ENCODE results near the gene OR52L1.

The OR52L1 gene

GRCh38 chr11:5986885-5987284, at the start of gene OR52L1:
TSS of gene OR52L1 (minus strand) at chr11:5986985. CDS start at chr11:5986930, 55 bp downstream.
- DNase-seq (ENCODE audit: extremely low read depth, low read depth): no peak
- TF ChIP-seq, protein P1, sequence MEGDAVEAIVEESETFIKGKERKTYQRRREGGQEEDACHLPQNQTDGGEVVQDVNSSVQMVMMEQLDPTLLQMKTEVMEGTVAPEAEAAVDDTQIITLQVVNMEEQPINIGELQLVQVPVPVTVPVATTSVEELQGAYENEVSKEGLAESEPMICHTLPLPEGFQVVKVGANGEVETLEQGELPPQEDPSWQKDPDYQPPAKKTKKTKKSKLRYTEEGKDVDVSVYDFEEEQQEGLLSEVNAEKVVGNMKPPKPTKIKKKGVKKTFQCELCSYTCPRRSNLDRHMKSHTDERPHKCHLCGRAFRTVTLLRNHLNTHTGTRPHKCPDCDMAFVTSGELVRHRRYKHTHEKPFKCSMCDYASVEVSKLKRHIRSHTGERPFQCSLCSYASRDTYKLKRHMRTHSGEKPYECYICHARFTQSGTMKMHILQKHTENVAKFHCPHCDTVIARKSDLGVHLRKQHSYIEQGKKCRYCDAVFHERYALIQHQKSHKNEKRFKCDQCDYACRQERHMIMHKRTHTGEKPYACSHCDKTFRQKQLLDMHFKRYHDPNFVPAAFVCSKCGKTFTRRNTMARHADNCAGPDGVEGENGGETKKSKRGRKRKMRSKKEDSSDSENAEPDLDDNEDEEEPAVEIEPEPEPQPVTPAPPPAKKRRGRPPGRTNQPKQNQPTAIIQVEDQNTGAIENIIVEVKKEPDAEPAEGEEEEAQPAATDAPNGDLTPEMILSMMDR (IDR thresholded peaks at IDR 0.05; ENCODE audit: low read depth, low read length): no peak

DNA sequence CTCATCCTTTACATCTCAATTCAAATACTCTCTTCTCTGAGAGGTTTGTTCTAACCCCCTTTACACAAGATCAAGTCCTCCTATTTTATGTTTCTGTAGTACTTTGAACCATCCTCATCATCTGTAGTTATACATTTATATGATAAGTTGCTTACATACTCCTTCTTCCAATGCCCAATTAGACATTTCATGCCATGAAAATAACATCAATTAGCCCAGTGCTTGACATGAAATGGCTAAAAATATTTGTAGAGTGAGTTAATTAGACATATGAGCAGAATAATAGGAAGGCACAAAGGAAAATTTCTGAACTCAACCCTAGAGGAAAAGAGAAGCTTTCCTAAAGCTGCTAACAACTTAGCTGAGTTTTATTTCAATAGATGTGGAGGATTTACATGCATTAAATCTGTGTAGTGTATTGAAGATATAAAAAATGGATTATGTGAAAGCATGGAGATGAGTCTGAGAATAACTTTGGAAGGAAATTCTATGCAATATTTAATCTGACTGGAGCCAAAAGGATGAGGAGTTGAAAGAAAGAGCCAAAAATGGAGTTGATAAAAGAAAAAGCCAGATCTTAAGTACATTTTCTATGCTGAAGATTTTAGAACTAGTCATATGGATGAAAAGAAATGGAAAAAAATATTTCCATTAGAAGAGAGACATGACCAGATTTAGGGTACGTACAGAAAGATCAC, 44.1 kb upstream of the OR52L1 start, which contains the start of gene OR56A1:
TSS of gene OR56A1 (minus strand) at position 51 of the 698 bp plus-strand sequence. CDS start 3,066 bp downstream, outside the sequence.
- DNase-seq (ENCODE audit: extremely low read depth, low read depth): no peak

DNA sequence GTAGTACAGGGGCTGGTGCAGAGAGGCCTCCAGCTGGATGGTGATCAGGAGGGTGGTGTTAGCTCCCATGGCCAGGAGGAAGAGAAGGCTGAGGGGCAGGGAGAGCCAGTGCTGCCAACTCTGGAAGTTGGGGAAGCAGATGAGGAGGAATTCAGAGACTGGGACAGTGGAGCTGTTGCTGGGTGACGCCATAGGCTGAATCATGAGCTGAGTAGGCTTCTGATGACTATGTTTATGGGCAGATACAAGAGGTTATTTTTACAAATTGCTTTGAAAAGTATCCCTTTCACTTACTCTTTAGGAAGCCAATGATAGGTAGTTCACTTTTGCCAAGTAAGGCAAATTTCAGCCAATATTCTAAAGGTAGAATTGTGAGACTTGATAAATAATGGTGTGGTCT, 40.7 kb upstream of the OR52L1 start:
- DNase-seq (ENCODE audit: extremely low read depth, low read depth): no peak
- TF ChIP-seq, protein P1 (IDR thresholded peaks at IDR 0.05; ENCODE audit: low read depth, low read length): no peak

More for the DNA sequence above, 44.1 kb upstream of the OR52L1 start, which contains the start of gene OR56A1:
- TF ChIP-seq, protein P1 (IDR thresholded peaks at IDR 0.05; ENCODE audit: low read depth, low read length): no peak

DNA sequence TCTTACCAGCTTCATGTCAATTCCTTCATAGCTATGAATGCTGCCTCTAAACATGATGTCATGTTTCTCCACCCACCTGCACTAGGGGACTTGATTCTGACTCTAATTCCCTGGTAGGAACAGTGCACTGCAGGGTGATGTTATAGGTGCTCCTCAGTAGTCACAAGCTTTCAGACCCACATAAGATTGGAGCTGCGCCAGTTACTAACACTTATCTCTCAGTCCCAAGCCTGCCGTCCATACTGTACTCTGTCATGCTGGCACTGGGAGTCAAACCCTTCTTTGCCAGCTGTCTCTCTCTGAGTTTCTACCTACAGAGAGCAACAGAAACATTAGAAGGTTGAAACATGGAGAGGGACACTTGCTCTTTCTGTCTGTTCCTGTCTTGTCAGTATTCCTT, 38.3 kb upstream of the OR52L1 start:
- TF ChIP-seq, protein P1 (IDR thresholded peaks at IDR 0.05; ENCODE audit: low read depth, low read length): no peak
- no peak for DNase-seq (ENCODE audit: extremely low read depth, low read depth)

- TF ChIP-seq, protein P1 (IDR thresholded peaks at IDR 0.05; ENCODE audit: low read depth, low read length): peak; percentile 38
- no peak for DNase-seq (ENCODE audit: extremely low read depth, low read depth)
These were observed 36.2 kb upstream of the OR52L1 start for GRCh38 chr11:6022956-6023355.

DNA sequence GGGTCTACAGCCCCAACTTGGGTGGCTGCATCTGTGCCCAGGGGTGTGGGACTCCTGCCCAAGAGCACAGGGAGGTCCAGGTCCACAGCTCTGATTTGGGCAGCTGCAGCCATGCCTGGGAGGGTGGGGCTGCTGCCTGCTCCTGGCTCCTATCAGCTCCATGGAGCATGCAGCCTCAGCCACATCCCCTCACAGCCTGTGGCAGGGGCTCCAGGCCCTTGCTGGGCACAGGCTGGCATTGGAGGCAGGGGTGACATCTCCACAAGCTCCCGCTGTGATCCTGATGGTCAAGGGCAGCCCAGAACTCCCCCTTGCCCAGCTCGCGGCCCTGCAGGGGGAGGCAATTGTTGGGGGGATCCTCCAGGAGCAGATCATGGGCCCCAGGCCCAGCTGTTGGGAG, 26.3 kb upstream of the OR52L1 start:
- TF ChIP-seq, protein P1 (IDR thresholded peaks at IDR 0.05; ENCODE audit: low read depth, low read length): no peak
- no peak for DNase-seq (ENCODE audit: extremely low read depth, low read depth)

GRCh38 chr11:6012035-6012668, 25.4 kb upstream of the OR52L1 start:
- DNase-seq (ENCODE audit: extremely low read depth, low read depth): no peak
- TF ChIP-seq, protein P1 (IDR thresholded peaks at IDR 0.05; ENCODE audit: low read depth, low read length): no peak

All from AG09319 (cell line).